CD14-positive monocyte (primary cell): ENCODE data around the gene TUBGCP5. TPM values are rescaled to one million over a fixed set of nuclear protein-coding genes. Genes with fewer than 3 reads are reported as not detected.

Experiments
- DNase-seq, 3 donors: peaks; one replicate each; pipeline ENCODE4 v3.0.0-alpha.2; 2011 to 2022
- H2AFZ ChIP-seq: 2 replicates; pipeline ENCODE4 v1.6.0; 2012; ENCODE audit warnings: mild to moderate bottlenecking, low read depth, low read length, inconsistent platforms; ENCODE audit not compliant: insufficient read depth, poor library complexity, severe bottlenecking
- H3K27ac ChIP-seq, 2 donors: 1 replicate in 1 of 2; 2 replicates in 1 of 2; pipeline ENCODE4 v1.5.1; 2012 to 2013; ENCODE audit warnings: low read length in 2 of 2, control low read depth in 1 of 2, inconsistent platforms in 1 of 2, low read depth in 1 of 2, mild to moderate bottlenecking in 1 of 2
- H3K27me3 ChIP-seq, 2 donors: one replicate each; pipeline versions ENCODE4 v1.6.0 to v1.6.1; 2011 to 2013; ENCODE audit warnings: low read length in 2 of 2; ENCODE audit not compliant: control insufficient read depth in 2 of 2, insufficient read depth in 2 of 2
- H3K36me3 ChIP-seq, 2 donors: replicated peaks in 1 of 2; 1 replicate in 1 of 2; 2 replicates in 1 of 2; pipeline versions ENCODE4 v1.5.1 to v1.6.1; 2012 to 2013; ENCODE audit warnings: low read length in 2 of 2, control low read depth in 1 of 2, inconsistent platforms in 1 of 2, mild to moderate bottlenecking in 1 of 2; ENCODE audit not compliant: insufficient read depth in 2 of 2, control insufficient read depth in 1 of 2
- H3K4me1 ChIP-seq, 2 donors: 1 replicate in 1 of 2; 2 replicates in 1 of 2; pipeline versions ENCODE4 v1.5.1 to v1.6.1; 2012 to 2013; ENCODE audit warnings: low read length in 2 of 2, control low read depth in 1 of 2, inconsistent platforms in 1 of 2, mild to moderate bottlenecking in 1 of 2, moderate library complexity in 1 of 2; ENCODE audit not compliant: insufficient read depth in 2 of 2, control insufficient read depth in 1 of 2
- H3K4me2 ChIP-seq: replicated peaks from 2 replicates; pipeline ENCODE3; 2012; ENCODE audit warnings: low read length, moderate library complexity, mild to moderate bottlenecking; ENCODE audit not compliant: poor library complexity, severe bottlenecking; ENCODE audit errors: extremely low read depth
- H3K4me3 ChIP-seq, 3 experiments: fragments of 200-600 bp in 1 of 3; sonication (generic) in 1 of 3; replicated peaks in 1 of 3; 1 replicate in 2 of 3; 2 replicates in 1 of 3; pipeline ENCODE4 v1.5.1; 2011 to 2013; ENCODE audit warnings: low read length in 3 of 3, mild to moderate bottlenecking in 3 of 3, control low read depth in 2 of 3, low read depth in 2 of 3, inconsistent platforms in 1 of 3, moderate library complexity in 1 of 3
- H3K79me2 ChIP-seq: 2 replicates; pipeline ENCODE4 v1.6.0; 2012; ENCODE audit warnings: mild to moderate bottlenecking, control low read depth, inconsistent platforms, low read length, moderate library complexity; ENCODE audit not compliant: insufficient read depth
- H3K9ac ChIP-seq: 2 replicates; pipeline ENCODE4 v1.6.0; 2017; ENCODE audit warnings: low read length, mild to moderate bottlenecking; ENCODE audit not compliant: insufficient read depth, poor library complexity, severe bottlenecking
- H3K9me3 ChIP-seq, 2 donors: replicated peaks in 1 of 2; 1 replicate in 1 of 2; 2 replicates in 1 of 2; pipeline versions ENCODE4 v1.5.1 to v1.6.1; 2012 to 2013; ENCODE audit warnings: low read length in 2 of 2, control low read depth in 1 of 2; ENCODE audit not compliant: control insufficient read depth in 1 of 2, insufficient read depth in 1 of 2
- H4K20me1 ChIP-seq: 2 replicates; pipeline ENCODE4 v1.6.0; 2012; ENCODE audit warnings: mild to moderate bottlenecking, low read length, control low read depth, moderate library complexity; ENCODE audit not compliant: insufficient read depth
- H3K27ac Mint-ChIP-seq, 7 donors: one replicate each; pipeline ENCODE4 v1.8.0; 2020; ENCODE audit warnings: mild to moderate bottlenecking in 7 of 7, mixed read lengths in 7 of 7, moderate library complexity in 6 of 7, inconsistent platforms in 2 of 7
- H3K27me3 Mint-ChIP-seq, 3 donors: one replicate each; pipeline ENCODE4 v1.8.0; 2021 to 2022; ENCODE audit warnings: low read depth in 3 of 3, mild to moderate bottlenecking in 3 of 3, mixed read lengths in 3 of 3, moderate library complexity in 3 of 3, inconsistent platforms in 1 of 3
- H3K36me3 Mint-ChIP-seq, 2 donors: one replicate each; pipeline ENCODE4 v1.8.0; 2020; ENCODE audit warnings: mixed read lengths in 2 of 2, inconsistent platforms in 1 of 2, mild to moderate bottlenecking in 1 of 2
- H3K4me1 Mint-ChIP-seq: one replicate; pipeline ENCODE4 v1.8.0; 2020; ENCODE audit warnings: mild to moderate bottlenecking, mixed read lengths
- H3K4me3 Mint-ChIP-seq, 2 donors: one replicate each; pipeline ENCODE4 v1.8.0; 2020; ENCODE audit warnings: mild to moderate bottlenecking in 2 of 2, mixed read lengths in 2 of 2, moderate library complexity in 1 of 2
- H3K9me3 Mint-ChIP-seq, 7 donors: one replicate each; pipeline ENCODE4 v1.8.0; 2020 to 2022; ENCODE audit warnings: mixed read lengths in 7 of 7, mild to moderate bottlenecking in 6 of 7, moderate library complexity in 6 of 7, inconsistent platforms in 2 of 7
- WGBS: methylation state at CpG from one replicate; pipeline ENCODE4 v1.1.5; 2013; ENCODE audit warnings: missing lambda C conversion rate; ENCODE audit not compliant: insufficient coverage; 5-methylcytosine and 5-hydroxymethylcytosine counted together
- intact Hi-C, 2 donors: fragments of 100-400 bp; cut with micrococcal nuclease; formaldehyde crosslinking; loops; one replicate each; pipeline versions ENCODE4 v1.15.0 to v1.15.1; 2023
- polyA plus RNA-seq, 3 donors: library from polyadenylated mRNA; depleted of rRNA in 1 of 3; unstranded in 2 of 3; stranded (reverse) in 1 of 3; fragments of 300-500 nt in 2 of 3; fragments of >200 nt in 1 of 3; fragmentation: Illumina TruSeq in 2 of 3; gene quantifications; 1 replicate in 2 of 3; 2 replicates in 1 of 3; pipeline ENCODE4 v1.2.3, GENCODE V29; 2012 to 2021
- TF ChIP-seq, protein P1 (sequence below): fragments of 200-600 bp; IDR thresholded peaks from one replicate; pipeline ENCODE4 v1.8.0; 2022; ENCODE audit warnings: antibody characterized with exemption, mild to moderate bottlenecking

TUBGCP5 gene
- polyA plus RNA-seq, 3 donors = 1.4 to 5.8 (median 1.8) TPM

DNA sequence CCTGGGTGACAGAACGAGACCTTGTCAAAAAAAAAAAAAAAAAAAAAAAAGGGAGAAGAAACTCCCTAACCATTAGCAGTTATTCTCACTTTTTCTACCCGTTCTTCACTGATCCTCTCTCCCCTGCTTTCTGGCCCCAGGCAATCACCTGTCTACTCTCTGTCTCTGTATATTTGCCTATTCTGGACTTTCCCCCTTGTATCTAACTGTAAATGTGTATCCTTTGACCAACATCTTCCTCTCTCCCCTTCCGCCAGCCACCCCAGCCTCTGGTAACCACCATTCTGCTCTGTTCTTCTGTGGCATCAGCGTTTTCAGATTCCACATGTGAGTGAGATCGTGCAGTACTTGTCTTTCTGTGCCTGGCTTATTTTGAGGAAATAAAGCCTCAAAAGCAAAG, 66.1 kb downstream of the TUBGCP5 start:
- H3K4me2 ChIP-seq = no peak overlapping the region
- no peak overlapping the region for H3K9ac ChIP-seq
- no peak overlapping the region for H3K4me3 ChIP-seq
- no peaks in the 10 kb centered on the region for H3K9me3 ChIP-seq
- H3K27me3 ChIP-seq = no peaks in the 10 kb centered on the region
- H3K27ac Mint-ChIP-seq = peak overlapping the region in 6 of 7 donors; percentile 51 to 88 (median 81)
- TF ChIP-seq, protein P1, sequence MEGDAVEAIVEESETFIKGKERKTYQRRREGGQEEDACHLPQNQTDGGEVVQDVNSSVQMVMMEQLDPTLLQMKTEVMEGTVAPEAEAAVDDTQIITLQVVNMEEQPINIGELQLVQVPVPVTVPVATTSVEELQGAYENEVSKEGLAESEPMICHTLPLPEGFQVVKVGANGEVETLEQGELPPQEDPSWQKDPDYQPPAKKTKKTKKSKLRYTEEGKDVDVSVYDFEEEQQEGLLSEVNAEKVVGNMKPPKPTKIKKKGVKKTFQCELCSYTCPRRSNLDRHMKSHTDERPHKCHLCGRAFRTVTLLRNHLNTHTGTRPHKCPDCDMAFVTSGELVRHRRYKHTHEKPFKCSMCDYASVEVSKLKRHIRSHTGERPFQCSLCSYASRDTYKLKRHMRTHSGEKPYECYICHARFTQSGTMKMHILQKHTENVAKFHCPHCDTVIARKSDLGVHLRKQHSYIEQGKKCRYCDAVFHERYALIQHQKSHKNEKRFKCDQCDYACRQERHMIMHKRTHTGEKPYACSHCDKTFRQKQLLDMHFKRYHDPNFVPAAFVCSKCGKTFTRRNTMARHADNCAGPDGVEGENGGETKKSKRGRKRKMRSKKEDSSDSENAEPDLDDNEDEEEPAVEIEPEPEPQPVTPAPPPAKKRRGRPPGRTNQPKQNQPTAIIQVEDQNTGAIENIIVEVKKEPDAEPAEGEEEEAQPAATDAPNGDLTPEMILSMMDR = no peak
- H3K36me3 Mint-ChIP-seq = peaks cover 3 to 16% of the 10 kb centered on the region in 2 donors
- peaks cover 94% of the 10 kb centered on the region for H3K79me2 ChIP-seq
- peaks cover 0 to 6% (median 0%) of the 10 kb centered on the region in 7 donors for H3K9me3 Mint-ChIP-seq
- peak overlapping the region in 1 of 2 donors; percentile 61 for H3K27ac ChIP-seq
- peaks cover 0 to 5% of the 10 kb centered on the region in 2 donors for H3K36me3 ChIP-seq
- peaks cover 36% of the 10 kb centered on the region for H3K4me1 Mint-ChIP-seq
- H2AFZ ChIP-seq = no peak overlapping the region
- H3K4me3 Mint-ChIP-seq = peak overlapping the region; percentile 8 to 24
- intact Hi-C loops = no loop called here
- H4K20me1 ChIP-seq = peaks cover 86% of the 10 kb centered on the region
- peaks cover 0 to 2% (median 1%) of the 10 kb centered on the region in 3 donors for H3K27me3 Mint-ChIP-seq
- DNase-seq = peak in 1 of 3 donors; percentile 16
- WGBS = 10% methylated on average over 3 of the region's 5 CpGs
- H3K4me1 ChIP-seq = peaks cover 29 to 30% of the 10 kb centered on the region in 2 donors

DNA sequence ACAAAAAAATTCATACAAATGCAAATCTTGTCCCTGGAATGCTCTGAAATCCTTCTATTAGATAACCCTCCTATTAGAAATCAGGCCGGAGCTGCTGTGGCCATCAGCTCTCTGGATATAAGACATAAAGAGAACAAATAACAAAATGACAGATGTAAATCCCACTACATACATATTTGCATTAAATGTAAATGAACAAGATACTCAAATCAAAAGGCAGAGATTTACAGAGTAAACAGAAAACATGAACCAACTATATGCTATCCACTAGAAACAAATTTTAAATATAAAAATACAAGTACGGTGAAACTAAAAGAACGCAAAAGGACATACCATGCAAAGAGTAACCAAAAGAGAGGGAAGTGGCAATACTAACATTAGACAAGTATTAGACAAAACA, 69.9 kb downstream of the TUBGCP5 start:
- no CpG with 5 or more reads among the region's 3 CpGs for WGBS
- Histone ChIP-seq H3K4me3 (no peak overlapping the region), H3K9ac (no peak overlapping the region), H2AFZ (no peak overlapping the region), H3K79me2 (peaks cover 95% of the 10 kb centered on the region), H3K27ac (no peak overlapping the region), H3K9me3 (no peaks in the 10 kb centered on the region), H4K20me1 (peaks cover 100% of the 10 kb centered on the region), H3K36me3 (peaks cover 4 to 17% of the 10 kb centered on the region in 2 donors), H3K4me2 (no peak overlapping the region), H3K27me3 (no peaks in the 10 kb centered on the region), H3K4me1 (peaks cover 18% of the 10 kb centered on the region in 2 donors)
- peaks cover 28% of the 10 kb centered on the region for H3K4me1 Mint-ChIP-seq
- TF ChIP-seq, protein P1 = no peak
- intact Hi-C loops = no loop called here
- no peak overlapping the region for H3K4me3 Mint-ChIP-seq
- peaks cover 0 to 6% (median 0%) of the 10 kb centered on the region in 7 donors for H3K9me3 Mint-ChIP-seq
- no peak for DNase-seq
- H3K27me3 Mint-ChIP-seq = peaks cover 0 to 2% (median 1%) of the 10 kb centered on the region in 3 donors
- H3K36me3 Mint-ChIP-seq = peaks cover 12 to 30% of the 10 kb centered on the region in 2 donors
- H3K27ac Mint-ChIP-seq = no peak overlapping the region
